A549 treated with CpdA at 1 μM for 4 hours (cell line): Measurements from ENCODE around the gene FOXN1. TPM values are rescaled to one million over a fixed set of nuclear protein-coding genes. Genes with fewer than 3 reads are reported as not detected.

Experiments
- total RNA-seq: library from RNA; stranded (reverse); fragments of 200-300 nt; extraction: Qiagen RNA extraction; gene quantifications from 5 replicates; pipeline ENCODE4 v1.2.3, GENCODE V29; 2022; ENCODE audit warnings: low read depth

FOXN1 gene
- total RNA-seq = 0.02 to 0.20 TPM (median 0.04 TPM) in 3 of 5 replicates, not detected in the others

GRCh38 chr17:28505986-28506665, at the start of gene FOXN1:
FOXN1 (plus strand) TSS chr17:28506348; CDS start chr17:28523970, 17,622 bp downstream.

GRCh38 chr17:28473542-28473941, 32.6 kb upstream of the FOXN1 start, which contains the start of gene SLC13A2:
SLC13A2 (plus strand) TSS chr17:28473644; CDS start chr17:28473713, 69 bp downstream.

GRCh38 chr17:28552176-28552999, 46.2 kb downstream of the FOXN1 start, which contains the start of gene UNC119:
UNC119 (minus strand) TSS chr17:28552624; CDS start chr17:28552557, 67 bp downstream.

GRCh38 chr17:28571361-28572122, 65.4 kb downstream of the FOXN1 start, which contains the start of gene PIGS:
PIGS (minus strand) TSS chr17:28571524; CDS start chr17:28571496, 28 bp downstream.

GRCh38 chr17:28576758-28577465, 70.8 kb downstream of the FOXN1 start, which contains the start of gene ALDOC:
ALDOC (minus strand) TSS chr17:28576895; CDS start chr17:28575532, 1,363 bp downstream.

Other genes starting within 250 kb of the FOXN1 start
- gene TMEM97, start 187.1 kb upstream of the FOXN1 start, total RNA-seq = 49.5 to 52.7 TPM (median 50.6 TPM) in 5 replicates
- 54.4 to 57.2 TPM (median 56.4 TPM) in 5 replicates for gene IFT20, start 170.9 kb upstream of the FOXN1 start, total RNA-seq
- 44.4 to 51.9 TPM (median 50.6 TPM) in 5 replicates for gene TNFAIP1, start 170.6 kb upstream of the FOXN1 start, total RNA-seq
- gene POLDIP2, start 148.8 kb upstream of the FOXN1 start, total RNA-seq = 132 to 168 TPM (median 161 TPM) in 5 replicates
- gene SEBOX, start 141.1 kb upstream of the FOXN1 start, total RNA-seq = not detected in 5 replicates
- gene VTN, start 136.0 kb upstream of the FOXN1 start, total RNA-seq = 17.3 to 26.7 TPM (median 18.8 TPM) in 5 replicates
- 4.9 to 6.0 TPM (median 5.3 TPM) in 5 replicates for gene SARM1, start 134.7 kb upstream of the FOXN1 start, total RNA-seq
- gene SLC46A1, start 100.1 kb upstream of the FOXN1 start, total RNA-seq = 18.5 to 23.4 TPM (median 21.3 TPM) in 5 replicates
- gene SLC13A2, start 32.7 kb upstream of the FOXN1 start, total RNA-seq = 0.06 to 0.21 TPM (median 0.13 TPM) in 4 of 5 replicates, not detected in the other
- gene UNC119, start 46.3 kb downstream of the FOXN1 start, total RNA-seq = 26.8 to 35.3 TPM (median 27.5 TPM) in 5 replicates
- 53.8 to 66.3 TPM (median 62.8 TPM) in 5 replicates for gene PIGS, start 65.2 kb downstream of the FOXN1 start, total RNA-seq
- gene ALDOC, start 70.5 kb downstream of the FOXN1 start, total RNA-seq = 1.2 to 2.5 TPM (median 1.9 TPM) in 5 replicates
- gene SPAG5, start 92.7 kb downstream of the FOXN1 start, total RNA-seq = 77.5 to 86.2 TPM (median 81.5 TPM) in 5 replicates
- 3.4 to 6.2 TPM (median 4.3 TPM) in 5 replicates for gene RSKR, start 107.8 kb downstream of the FOXN1 start, total RNA-seq
- gene BLTP2, start 138.8 kb downstream of the FOXN1 start, total RNA-seq = 54.9 to 85.2 TPM (median 59.7 TPM) in 5 replicates
- gene SDF2, start 155.6 kb downstream of the FOXN1 start, total RNA-seq = 80.1 to 93.3 TPM (median 86.3 TPM) in 5 replicates
- 71.8 to 81.6 TPM (median 75.5 TPM) in 5 replicates for gene SUPT6H, start 155.9 kb downstream of the FOXN1 start, total RNA-seq
- gene PROCA1, start 205.5 kb downstream of the FOXN1 start, total RNA-seq = 1.0 to 2.2 TPM (median 1.3 TPM) in 5 replicates
- 237 to 279 TPM (median 261 TPM) in 5 replicates for gene RAB34, start 211.5 kb downstream of the FOXN1 start, total RNA-seq
- gene RPL23A, start 213.6 kb downstream of the FOXN1 start, total RNA-seq = 1,884 to 2,485 TPM (median 2,244 TPM) in 5 replicates
- 30.6 to 49.5 TPM (median 46.7 TPM) in 5 replicates for gene TLCD1, start 219.9 kb downstream of the FOXN1 start, total RNA-seq
- gene NEK8, start 222.4 kb downstream of the FOXN1 start, total RNA-seq = 4.0 to 5.7 TPM (median 4.7 TPM) in 5 replicates
- 56.8 to 78.8 TPM (median 75.3 TPM) in 5 replicates for gene TRAF4, start 237.7 kb downstream of the FOXN1 start, total RNA-seq